CD14-positive monocyte (primary cell): ENCODE results near the gene FCGR2B. TPM values are rescaled to one million over a fixed set of nuclear protein-coding genes. Genes with fewer than 3 reads are reported as not detected.
"Not testable (repeated sequence)": the region's sequence is repeated elsewhere in the genome, so short reads cannot be mapped to it uniquely, and the experiment has no call there.

Experiments used
- DNase-seq, 3 donors: peaks; one replicate each; pipeline ENCODE4 v3.0.0-alpha.2; 2011 to 2022
- H2AFZ ChIP-seq: 2 replicates; pipeline ENCODE4 v1.6.0; 2012; ENCODE audit warnings: mild to moderate bottlenecking, low read depth, low read length, inconsistent platforms; ENCODE audit not compliant: insufficient read depth, poor library complexity, severe bottlenecking
- H3K27ac ChIP-seq, 2 donors: 1 replicate in 1 of 2; 2 replicates in 1 of 2; pipeline ENCODE4 v1.5.1; 2012 to 2013; ENCODE audit warnings: low read length in 2 of 2, control low read depth in 1 of 2, inconsistent platforms in 1 of 2, low read depth in 1 of 2, mild to moderate bottlenecking in 1 of 2
- H3K27me3 ChIP-seq, 2 donors: one replicate each; pipeline versions ENCODE4 v1.6.0 to v1.6.1; 2011 to 2013; ENCODE audit warnings: low read length in 2 of 2; ENCODE audit not compliant: control insufficient read depth in 2 of 2, insufficient read depth in 2 of 2
- H3K36me3 ChIP-seq, 2 donors: replicated peaks in 1 of 2; 1 replicate in 1 of 2; 2 replicates in 1 of 2; pipeline versions ENCODE4 v1.5.1 to v1.6.1; 2012 to 2013; ENCODE audit warnings: low read length in 2 of 2, control low read depth in 1 of 2, inconsistent platforms in 1 of 2, mild to moderate bottlenecking in 1 of 2; ENCODE audit not compliant: insufficient read depth in 2 of 2, control insufficient read depth in 1 of 2
- H3K4me1 ChIP-seq, 2 donors: 1 replicate in 1 of 2; 2 replicates in 1 of 2; pipeline versions ENCODE4 v1.5.1 to v1.6.1; 2012 to 2013; ENCODE audit warnings: low read length in 2 of 2, control low read depth in 1 of 2, inconsistent platforms in 1 of 2, mild to moderate bottlenecking in 1 of 2, moderate library complexity in 1 of 2; ENCODE audit not compliant: insufficient read depth in 2 of 2, control insufficient read depth in 1 of 2
- H3K4me2 ChIP-seq: replicated peaks from 2 replicates; pipeline ENCODE3; 2012; ENCODE audit warnings: low read length, moderate library complexity, mild to moderate bottlenecking; ENCODE audit not compliant: poor library complexity, severe bottlenecking; ENCODE audit errors: extremely low read depth
- H3K4me3 ChIP-seq, 3 experiments: fragments of 200-600 bp in 1 of 3; sonication (generic) in 1 of 3; replicated peaks in 1 of 3; 1 replicate in 2 of 3; 2 replicates in 1 of 3; pipeline ENCODE4 v1.5.1; 2011 to 2013; ENCODE audit warnings: low read length in 3 of 3, mild to moderate bottlenecking in 3 of 3, control low read depth in 2 of 3, low read depth in 2 of 3, inconsistent platforms in 1 of 3, moderate library complexity in 1 of 3
- H3K79me2 ChIP-seq: 2 replicates; pipeline ENCODE4 v1.6.0; 2012; ENCODE audit warnings: mild to moderate bottlenecking, control low read depth, inconsistent platforms, low read length, moderate library complexity; ENCODE audit not compliant: insufficient read depth
- H3K9ac ChIP-seq: 2 replicates; pipeline ENCODE4 v1.6.0; 2017; ENCODE audit warnings: low read length, mild to moderate bottlenecking; ENCODE audit not compliant: insufficient read depth, poor library complexity, severe bottlenecking
- H3K9me3 ChIP-seq, 2 donors: replicated peaks in 1 of 2; 1 replicate in 1 of 2; 2 replicates in 1 of 2; pipeline versions ENCODE4 v1.5.1 to v1.6.1; 2012 to 2013; ENCODE audit warnings: low read length in 2 of 2, control low read depth in 1 of 2; ENCODE audit not compliant: control insufficient read depth in 1 of 2, insufficient read depth in 1 of 2
- H4K20me1 ChIP-seq: 2 replicates; pipeline ENCODE4 v1.6.0; 2012; ENCODE audit warnings: mild to moderate bottlenecking, low read length, control low read depth, moderate library complexity; ENCODE audit not compliant: insufficient read depth
- H3K27ac Mint-ChIP-seq, 7 donors: one replicate each; pipeline ENCODE4 v1.8.0; 2020; ENCODE audit warnings: mild to moderate bottlenecking in 7 of 7, mixed read lengths in 7 of 7, moderate library complexity in 6 of 7, inconsistent platforms in 2 of 7
- H3K27me3 Mint-ChIP-seq, 3 donors: one replicate each; pipeline ENCODE4 v1.8.0; 2021 to 2022; ENCODE audit warnings: low read depth in 3 of 3, mild to moderate bottlenecking in 3 of 3, mixed read lengths in 3 of 3, moderate library complexity in 3 of 3, inconsistent platforms in 1 of 3
- H3K36me3 Mint-ChIP-seq, 2 donors: one replicate each; pipeline ENCODE4 v1.8.0; 2020; ENCODE audit warnings: mixed read lengths in 2 of 2, inconsistent platforms in 1 of 2, mild to moderate bottlenecking in 1 of 2
- H3K4me1 Mint-ChIP-seq: one replicate; pipeline ENCODE4 v1.8.0; 2020; ENCODE audit warnings: mild to moderate bottlenecking, mixed read lengths
- H3K4me3 Mint-ChIP-seq, 2 donors: one replicate each; pipeline ENCODE4 v1.8.0; 2020; ENCODE audit warnings: mild to moderate bottlenecking in 2 of 2, mixed read lengths in 2 of 2, moderate library complexity in 1 of 2
- H3K9me3 Mint-ChIP-seq, 7 donors: one replicate each; pipeline ENCODE4 v1.8.0; 2020 to 2022; ENCODE audit warnings: mixed read lengths in 7 of 7, mild to moderate bottlenecking in 6 of 7, moderate library complexity in 6 of 7, inconsistent platforms in 2 of 7
- WGBS: methylation state at CpG from one replicate; pipeline ENCODE4 v1.1.5; 2013; ENCODE audit warnings: missing lambda C conversion rate; ENCODE audit not compliant: insufficient coverage; 5-methylcytosine and 5-hydroxymethylcytosine counted together
- intact Hi-C, 2 donors: fragments of 100-400 bp; cut with micrococcal nuclease; formaldehyde crosslinking; loops; one replicate each; pipeline versions ENCODE4 v1.15.0 to v1.15.1; 2023
- polyA plus RNA-seq, 3 donors: library from polyadenylated mRNA; depleted of rRNA in 1 of 3; unstranded in 2 of 3; stranded (reverse) in 1 of 3; fragments of 300-500 nt in 2 of 3; fragments of >200 nt in 1 of 3; fragmentation: Illumina TruSeq in 2 of 3; gene quantifications; 1 replicate in 2 of 3; 2 replicates in 1 of 3; pipeline ENCODE4 v1.2.3, GENCODE V29; 2012 to 2021

FCGR2B gene
- polyA plus RNA-seq, 3 donors = 12.1 to 41.5 (median 24.9) TPM

- WGBS = 100% methylated on average over 2 of the region's 10 CpGs
- intact Hi-C loops, H4K20me1 ChIP-seq, DNase-seq, H3K36me3 Mint-ChIP-seq, H3K79me2 ChIP-seq, H3K9me3 ChIP-seq, H3K4me2 ChIP-seq, H2AFZ ChIP-seq, H3K36me3 ChIP-seq, H3K9me3 Mint-ChIP-seq, H3K9ac ChIP-seq: not testable (repeated sequence)
- peaks cover 13 to 32% (median 32%) of the 10 kb centered on the region in 3 donors for H3K27me3 Mint-ChIP-seq
- peak overlapping the region in 6 of 7 donors; percentile 36 to 83 (median 67) for H3K27ac Mint-ChIP-seq
- H3K4me3 Mint-ChIP-seq = peak overlapping the region in 1 of 2 donors; percentile 80
- Histone ChIP-seq H3K27me3 (peaks cover 15 to 26% of the 10 kb centered on the region in 2 donors), H3K27ac (peak overlapping the region in 1 of 2 donors; percentile 48), H3K4me1 (peaks cover 22 to 37% of the 10 kb centered on the region in 2 donors), H3K4me3 (peak overlapping the region in 1 of 3 experiments; percentile 26)
- peaks cover 29% of the 10 kb centered on the region for H3K4me1 Mint-ChIP-seq
These were observed 36.3 kb upstream of the FCGR2B start for GRCh38 chr1:161626445-161627146.

GRCh38 chr1:161630128-161630742 lies 32.7 kb upstream of the FCGR2B start:
- H3K36me3 ChIP-seq, H3K27me3 Mint-ChIP-seq, H2AFZ ChIP-seq, intact Hi-C loops, H3K9me3 Mint-ChIP-seq, H3K9me3 ChIP-seq, H3K36me3 Mint-ChIP-seq, H3K27ac Mint-ChIP-seq, DNase-seq, H4K20me1 ChIP-seq, H3K27ac ChIP-seq, H3K4me2 ChIP-seq, H3K27me3 ChIP-seq, H3K4me3 ChIP-seq, H3K79me2 ChIP-seq, H3K9ac ChIP-seq: not testable (repeated sequence)
- H3K4me1 ChIP-seq = peaks cover 22 to 36% of the 10 kb centered on the region in 2 donors
- H3K4me3 Mint-ChIP-seq = peak overlapping the region in 1 of 2 donors; percentile 7
- WGBS = no CpG with 5 or more reads among the region's 2 CpGs
- H3K4me1 Mint-ChIP-seq = peaks cover 27% of the 10 kb centered on the region
